Measurements from ENCODE around the gene RBM24. TPM values are rescaled to one million over a fixed set of nuclear protein-coding genes. Genes with fewer than 3 reads are reported as not detected.

Gene RBM24
- total RNA-seq, 2 experiments from 2014 or later, result not detected

Other genes starting within 250 kb of the RBM24 start
- gene STMND1, start 179.3 kb upstream of the RBM24 start, total RNA-seq, result not detected
- gene CAP2, start 112.2 kb downstream of the RBM24 start, total RNA-seq, result not detected